Endothelial cell of umbilical vein (primary cell): ENCODE measurements around the gene NEMF. TPM values are rescaled to one million over a fixed set of nuclear protein-coding genes. Genes with fewer than 3 reads are reported as not detected.

Experiments
- BruUV-seq: library from RNA; stranded (reverse); fragments of 400-500 nt; replicated peaks from 2 replicates; lab custom pipeline; 2021; lab: Mats Ljungman, UMichigan
- CTCF ChIA-PET: fragments of 300-600, 350-600 bp; sonication (Branson Sonifier 250); formaldehyde crosslinking; loops from one replicate; lab custom pipeline; 2021; ENCODE audit warnings: antibody characterized with exemption, inconsistent platforms; lab: Charles Lee
- POLR2A ChIA-PET: fragments of 300-600, 350-600 bp; sonication (Branson Sonifier 250); formaldehyde crosslinking; loops from one replicate; lab custom pipeline; 2021; ENCODE audit warnings: antibody characterized with exemption, inconsistent platforms; lab: Charles Lee
- DNase-seq: peaks from one replicate; pipeline ENCODE4 v3.0.0-alpha.2; 2011; ENCODE audit warnings: low read depth, low spot score
- FAIRE-seq: peaks from 2 replicates; lab custom pipeline; 2011; peaks lifted over from hg19 to GRCh38; lab: Jason Lieb, UNC
- H2AFZ ChIP-seq: 2 replicates; pipeline ENCODE4 v1.6.0; 2012; ENCODE audit warnings: low read depth, low read length, control low read depth, inconsistent platforms
- H3K27ac ChIP-seq: 2 replicates; pipeline ENCODE4 v1.5.1; 2011; ENCODE audit warnings: low read depth, mild to moderate bottlenecking, control low read depth, low read length, moderate library complexity; ENCODE audit not compliant: insufficient read depth
- H3K27me3 ChIP-seq, 2 experiments: 2 replicates each; pipeline versions ENCODE4 v1.6.0 to v1.6.1; 2011; ENCODE audit warnings: low read length in 2 of 2, mixed read lengths in 1 of 2; ENCODE audit not compliant: control insufficient read depth in 2 of 2, insufficient read depth in 2 of 2
- H3K36me3 ChIP-seq, 2 experiments: 2 replicates in 1 of 2; 3 replicates in 1 of 2; pipeline ENCODE4 v1.5.1; 2011; ENCODE audit warnings: low read length in 2 of 2, mild to moderate bottlenecking in 1 of 2, moderate library complexity in 1 of 2; ENCODE audit not compliant: control insufficient read depth in 2 of 2, insufficient read depth in 2 of 2; ENCODE audit errors: extremely low read depth in 1 of 2
- H3K4me1 ChIP-seq: 3 replicates; pipeline ENCODE4 v1.5.1; 2011; ENCODE audit warnings: mild to moderate bottlenecking, low read length; ENCODE audit not compliant: control insufficient read depth, insufficient read depth; ENCODE audit errors: extremely low read depth
- H3K4me2 ChIP-seq: 2 replicates; pipeline ENCODE4 v1.6.1; 2011; ENCODE audit warnings: low read length, control low read depth, mixed read lengths; ENCODE audit not compliant: insufficient read depth
- H3K4me3 ChIP-seq, 3 experiments: fragments of 200-600 bp in 1 of 3; sonication (generic), shearing (Covaris generic) in 1 of 3; replicated peaks in 1 of 3; 2 replicates each; pipeline ENCODE4 v1.5.1; 2011 to 2016; ENCODE audit warnings: control low read depth in 3 of 3, low read length in 3 of 3, mild to moderate bottlenecking in 2 of 3, inconsistent platforms in 1 of 3, low read depth in 1 of 3, moderate library complexity in 1 of 3; ENCODE audit not compliant: insufficient read depth in 1 of 3
- H3K79me2 ChIP-seq: 2 replicates; pipeline ENCODE4 v1.6.0; 2012; ENCODE audit warnings: low read length, inconsistent platforms; ENCODE audit not compliant: control insufficient read depth, insufficient read depth
- H3K9ac ChIP-seq: replicated peaks from 2 replicates; pipeline ENCODE3; 2011; ENCODE audit warnings: low read length, control low read depth; ENCODE audit not compliant: insufficient read depth; ENCODE audit errors: extremely low read depth
- H3K9me1 ChIP-seq: replicated peaks from 3 replicates; pipeline ENCODE4 v1.6.0; 2011; ENCODE audit warnings: mild to moderate bottlenecking, low read length; ENCODE audit not compliant: control insufficient read depth, insufficient read depth; ENCODE audit errors: extremely low read depth
- H3K9me3 ChIP-seq: replicated peaks from 2 replicates; pipeline ENCODE4 v1.5.1; 2012; ENCODE audit warnings: low read length, inconsistent platforms; ENCODE audit not compliant: control insufficient read depth, insufficient read depth
- H4K20me1 ChIP-seq: replicated peaks from 2 replicates; pipeline ENCODE3; 2011; ENCODE audit warnings: mild to moderate bottlenecking, low read length; ENCODE audit not compliant: control insufficient read depth, insufficient read depth; ENCODE audit errors: extremely low read depth
- FOS ChIP-seq: IDR thresholded peaks from 2 replicates; pipeline ENCODE4 v1.6.1; 2011; ENCODE audit warnings: mild to moderate bottlenecking, low read length, moderate library complexity, borderline replicate concordance; ENCODE audit not compliant: insufficient read depth
- dilution Hi-C: fragments of 300-500 bp; cut with MboI; formaldehyde crosslinking; loops from one replicate; pipeline ENCODE4 v1.15.0; 2019; ENCODE audit warnings: low sequenced_read_pairs; ENCODE audit not compliant: extremely low pct_ligation_motif_present
- intact Hi-C: fragments of 100-400 bp; cut with micrococcal nuclease; formaldehyde crosslinking; loops from one replicate; pipeline ENCODE4 v1.10.0; 2022
- polyA plus RNA-seq, 4 experiments: library from polyadenylated mRNA; depleted of rRNA in 3 of 4; stranded (reverse) in 3 of 4; unstranded in 1 of 4; fragments of >200 nt; gene quantifications; 2 replicates each; pipeline versions ENCODE4 v1.2.1 to v1.2.3, GENCODE V29; 2011 to 2012; ENCODE audit warnings: missing spikeins in 1 of 4
- total RNA-seq: library from RNA; stranded (reverse); gene quantifications from 2 replicates; pipeline ENCODE4 v1.2.3, GENCODE V29; 2021
- TF ChIP-seq, protein P1 (sequence below), 2 donors: IDR thresholded peaks; 1 replicate in 1 of 2; 2 replicates in 1 of 2; pipeline ENCODE4 v1.5.1; 2011; ENCODE audit warnings: low read length in 2 of 2, mild to moderate bottlenecking in 2 of 2, moderate library complexity in 2 of 2, control low read depth in 1 of 2, inconsistent platforms in 1 of 2, low read depth in 1 of 2; ENCODE audit not compliant: insufficient read depth in 1 of 2; ENCODE audit errors: extremely low read depth in 1 of 2

NEMF gene
- total and polyA plus RNA-seq, 2 donors (not counting 3 experiments of a cell fraction or from before 2014, with no cell fraction given), result 12.2 to 71.4 TPM

DNA sequence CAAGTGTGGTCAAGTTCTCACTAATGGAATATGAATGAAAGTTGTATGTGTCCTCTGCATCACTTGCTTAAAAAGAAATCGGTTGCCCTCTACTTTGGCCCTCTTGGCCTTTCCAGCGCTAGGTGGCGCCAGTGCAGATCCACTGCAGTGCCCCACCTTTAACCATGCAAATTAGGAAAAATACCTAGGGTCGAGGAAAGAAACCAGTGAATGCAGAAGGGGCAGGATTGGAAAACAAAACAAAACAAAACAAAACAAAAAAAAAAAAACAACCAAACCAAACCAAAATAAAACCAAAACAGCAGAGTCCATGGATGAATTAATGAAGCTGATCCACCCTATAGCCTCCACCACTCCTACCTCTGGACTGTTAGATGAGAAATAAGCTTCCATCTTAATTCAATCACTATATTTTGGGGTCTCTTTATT is 12.9 kb upstream of the NEMF start:
- DNase-seq, result peak; percentile 70
- TF ChIP-seq, protein P1, sequence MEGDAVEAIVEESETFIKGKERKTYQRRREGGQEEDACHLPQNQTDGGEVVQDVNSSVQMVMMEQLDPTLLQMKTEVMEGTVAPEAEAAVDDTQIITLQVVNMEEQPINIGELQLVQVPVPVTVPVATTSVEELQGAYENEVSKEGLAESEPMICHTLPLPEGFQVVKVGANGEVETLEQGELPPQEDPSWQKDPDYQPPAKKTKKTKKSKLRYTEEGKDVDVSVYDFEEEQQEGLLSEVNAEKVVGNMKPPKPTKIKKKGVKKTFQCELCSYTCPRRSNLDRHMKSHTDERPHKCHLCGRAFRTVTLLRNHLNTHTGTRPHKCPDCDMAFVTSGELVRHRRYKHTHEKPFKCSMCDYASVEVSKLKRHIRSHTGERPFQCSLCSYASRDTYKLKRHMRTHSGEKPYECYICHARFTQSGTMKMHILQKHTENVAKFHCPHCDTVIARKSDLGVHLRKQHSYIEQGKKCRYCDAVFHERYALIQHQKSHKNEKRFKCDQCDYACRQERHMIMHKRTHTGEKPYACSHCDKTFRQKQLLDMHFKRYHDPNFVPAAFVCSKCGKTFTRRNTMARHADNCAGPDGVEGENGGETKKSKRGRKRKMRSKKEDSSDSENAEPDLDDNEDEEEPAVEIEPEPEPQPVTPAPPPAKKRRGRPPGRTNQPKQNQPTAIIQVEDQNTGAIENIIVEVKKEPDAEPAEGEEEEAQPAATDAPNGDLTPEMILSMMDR (IDR thresholded peaks at IDR 0.05; ENCODE audit: extremely low read depth in 1 of 2, insufficient read depth in 1 of 2, low read depth in 1 of 2, low read length in 2 of 2), result peak; percentile 84 to 92
- no peak for TF ChIP-seq FOS

More for the DNA sequence above, 12.9 kb upstream of the NEMF start:
- H2AFZ ChIP-seq, result no peak overlapping the region
- H3K79me2 ChIP-seq, result no peaks in the 10 kb centered on the region
- no peak overlapping the region for H3K9ac ChIP-seq
- no peaks in the 10 kb centered on the region for H4K20me1 ChIP-seq
- H3K4me3 ChIP-seq, result no peak overlapping the region
- FAIRE-seq, result peak; percentile 75
- H3K4me1 ChIP-seq, result peaks cover 24% of the 10 kb centered on the region
- no peaks in the 10 kb centered on the region for H3K27me3 ChIP-seq
- H3K9me1 ChIP-seq, result no peaks in the 10 kb centered on the region
- CTCF ChIA-PET, result interaction anchor here (0.6 to 11.0 kb wide), 36 partner anchors 10 to 667 kb away, joined by 3 to 242 read pairs (median 5); partner anchors contain the start of genes ARF6, MAP4K5, NEMF and VCPKMT
- no TSS peak for BruUV-seq
- dilution Hi-C loops, result loop anchor here (10.0 kb wide), 1 partner anchor 239 kb away; no protein-coding TSS in a partner anchor
- H3K36me3 ChIP-seq, result no peaks in the 10 kb centered on the region
- H3K9me3 ChIP-seq, result no peaks in the 10 kb centered on the region
- no peak overlapping the region for H3K4me2 ChIP-seq
- H3K27ac ChIP-seq, result no peak overlapping the region
- POLR2A ChIA-PET, result no interaction called here
- intact Hi-C loops, result loop anchor here (1.0 kb wide), 2 partner anchors 196 to 240 kb away; no protein-coding TSS in a partner anchor
